K562 (cell line): ENCODE measurements around the gene PPIF. TPM values are rescaled to one million over a fixed set of nuclear protein-coding genes. Genes with fewer than 3 reads are reported as not detected.

Source experiments
- ATAC-seq: fragments of 200-7000 bp; cut with Tn5 transposase; 3 replicates; pipeline ENCODE4 v1.9.1; 2020; ENCODE audit warnings: moderate library complexity
- BruUV-seq: library from RNA; stranded (reverse); fragments of 400-500 nt; replicated peaks from 2 replicates; lab custom pipeline; 2021; lab: Mats Ljungman, UMichigan
- CTCF ChIA-PET: fragments of 300-600 bp; formaldehyde crosslinking; extraction: SDS; loops from one replicate; lab custom pipeline; 2021; ENCODE audit warnings: low intra/inter-chr PET ratio; lab: Yijun Ruan, JAX
- POLR2A ChIA-PET: fragments of 300-600, 350-650 bp; sonication (Branson Sonifier 250); formaldehyde crosslinking; extraction: SDS; loops from one replicate; lab custom pipeline; 2021; ENCODE audit warnings: antibody characterized with exemption, inconsistent platforms; lab: Yijun Ruan, JAX
- DNase-seq, 4 experiments: peaks; one replicate each; pipeline versions ENCODE4 v3.0.0 to v3.0.0-alpha.2; 2011 to 2018; ENCODE audit warnings: low spot score in 3 of 4, mixed read lengths in 3 of 4; ENCODE audit errors: extremely low read depth in 1 of 4
- FAIRE-seq: peaks from 2 replicates; lab custom pipeline; 2011; peaks lifted over from hg19 to GRCh38; lab: Jason Lieb, UNC
- H2AFZ ChIP-seq: 2 replicates; pipeline ENCODE4 v1.6.0; 2011; ENCODE audit warnings: low read depth, low read length, control low read depth, inconsistent platforms
- H3K27ac ChIP-seq: fragments of 200-600 bp; 3 replicates; pipeline ENCODE4 v1.8.0; 2011; ENCODE audit warnings: low read depth, mild to moderate bottlenecking, control low read depth, inconsistent platforms, low read length, moderate library complexity, mixed read lengths; ENCODE audit errors: extremely low read depth
- H3K27me3 ChIP-seq, 2 experiments: fragments of 300-600 bp in 1 of 2; 2 replicates in 1 of 2; 3 replicates in 1 of 2; pipeline versions ENCODE4 v1.6.0 to v1.8.0; 2011; ENCODE audit warnings: inconsistent platforms in 2 of 2, low read length in 2 of 2, mild to moderate bottlenecking in 1 of 2, mixed read lengths in 1 of 2, moderate library complexity in 1 of 2; ENCODE audit not compliant: control insufficient read depth in 2 of 2, insufficient read depth in 2 of 2
- H3K36me3 ChIP-seq: fragments of 300-600 bp; 3 replicates; pipeline ENCODE4 v1.8.0; 2011; ENCODE audit warnings: mild to moderate bottlenecking, low read length, inconsistent platforms; ENCODE audit not compliant: control insufficient read depth, insufficient read depth
- H3K4me1 ChIP-seq, 2 experiments: fragments of 200-600 bp in 1 of 2; replicated peaks in 1 of 2; 2 replicates in 1 of 2; 3 replicates in 1 of 2; pipeline versions ENCODE4 v1.5.1 to v1.8.0; 2011; ENCODE audit warnings: inconsistent platforms in 2 of 2, low read length in 2 of 2, mild to moderate bottlenecking in 1 of 2, mixed read lengths in 1 of 2, moderate library complexity in 1 of 2; ENCODE audit not compliant: control insufficient read depth in 2 of 2, insufficient read depth in 2 of 2
- H3K4me2 ChIP-seq: 2 replicates; pipeline ENCODE4 v1.6.1; 2011; ENCODE audit warnings: low read length, control low read depth, inconsistent platforms, mixed read lengths; ENCODE audit not compliant: insufficient read depth
- H3K4me3 ChIP-seq: fragments of 200-600 bp; sonication (generic), shearing (Covaris generic); 2 replicates; pipeline ENCODE4 v1.5.1; 2016; ENCODE audit warnings: control low read depth, inconsistent platforms
- H3K79me2 ChIP-seq: fragments of 200-600 bp; 3 replicates; pipeline ENCODE4 v1.8.0; 2011; ENCODE audit warnings: low read length, inconsistent platforms; ENCODE audit not compliant: control insufficient read depth, insufficient read depth
- H3K9ac ChIP-seq, 2 experiments: 2 replicates each; pipeline versions ENCODE4 v1.6.0 to v1.6.1; 2011; ENCODE audit warnings: low read depth in 2 of 2, low read length in 2 of 2, control low read depth in 1 of 2, inconsistent platforms in 1 of 2, mild to moderate bottlenecking in 1 of 2, mixed read lengths in 1 of 2; ENCODE audit not compliant: insufficient read depth in 1 of 2
- H3K9me1 ChIP-seq: one replicate; pipeline ENCODE4 v1.6.0; 2011; ENCODE audit warnings: inconsistent platforms, mild to moderate bottlenecking, low read length, moderate library complexity; ENCODE audit not compliant: control insufficient read depth, insufficient read depth
- H3K9me3 ChIP-seq: replicated peaks from 2 replicates; pipeline ENCODE4 v1.5.1; 2011; ENCODE audit warnings: low read depth, low read length, inconsistent platforms; ENCODE audit not compliant: control insufficient read depth, insufficient read depth
- H4K20me1 ChIP-seq: replicated peaks from 2 replicates; pipeline ENCODE4 v1.6.1; 2011; ENCODE audit warnings: low read length, inconsistent platforms, mixed read lengths; ENCODE audit not compliant: control insufficient read depth, insufficient read depth
- ATF1 ChIP-seq, 2 experiments: fragments of 450-650 bp in 1 of 2; IDR thresholded peaks; 2 replicates each; pipeline ENCODE4 v1.6.1; 2016; ENCODE audit warnings: missing compliant biosample characterization in 1 of 2, missing genetic modification characterization in 1 of 2
- ETV1 ChIP-seq: fragments of 450-650 bp; conservative IDR thresholded peaks from 2 replicates; pipeline ENCODE4 v1.6.1; 2016; ENCODE audit warnings: missing genetic modification characterization, control low read depth, low read depth, missing compliant biosample characterization
- ZNF644 ChIP-seq: fragments of 200-800 bp; sonication (Bioruptor generic); IDR thresholded peaks from 2 replicates; pipeline ENCODE4 v1.6.1; 2016; ENCODE audit warnings: low read depth, missing genetic modification characterization, missing compliant biosample characterization
- WGBS: fragments of 100-300 bp; shearing (Covaris generic); methylation state at CpG from one replicate; pipeline ENCODE4 v1.1.6; 2016; ENCODE audit warnings: low coverage, mixed read lengths; ENCODE audit not compliant: insufficient coverage; ENCODE audit errors: missing lambda C conversion rate; 5-methylcytosine and 5-hydroxymethylcytosine counted together
- in situ Hi-C: fragments of 300-500 bp; cut with MboI; formaldehyde crosslinking; loops from 4 replicates; pipeline ENCODE4 v1.15.0; 2018; ENCODE audit warnings: inconsistent platforms, mixed read lengths
- intact Hi-C: fragments of 100-400 bp; cut with micrococcal nuclease; formaldehyde crosslinking; loops from 2 replicates; pipeline ENCODE4 v1.14.2; 2022
- polyA plus RNA-seq, 8 experiments: library from polyadenylated mRNA; depleted of rRNA in 4 of 8; stranded (reverse) in 5 of 8; unstranded in 3 of 8; fragments of >200 nt; fragmentation: Nextera tagmentation in 2 of 8; fragmentation: Illumina TruSeq in 1 of 8; extraction: Ambion mirVana in 2 of 8; extraction: Trizol in 1 of 8; gene quantifications; 2 replicates each; pipeline versions ENCODE4 v1.2.1 to v1.2.3, GENCODE V29; 2011 to 2014; ENCODE audit warnings: inconsistent platforms in 1 of 8, missing spikeins in 1 of 8
- total RNA-seq, 7 experiments: library from RNA; depleted of rRNA in 6 of 7; stranded (reverse); fragments of >200 nt in 6 of 7; fragmentation: Illumina TruSeq in 2 of 7; extraction: Trizol in 2 of 7; gene quantifications; 2 replicates each; pipeline versions ENCODE4 v1.2.1 to v1.2.3, GENCODE V29; 2011 to 2021; ENCODE audit warnings: low replicate concordance in 1 of 7
- TF ChIP-seq, protein P1 (sequence below): sonication (generic); formaldehyde crosslinking; IDR thresholded peaks from 2 replicates; pipeline ENCODE4 v1.4.0; 2020; ENCODE audit warnings: mild to moderate bottlenecking, missing genetic modification reagents
- TF ChIP-seq, protein P2 (sequence below): fragments of 150-350 bp; conservative IDR thresholded peaks from 2 replicates; pipeline ENCODE4 v1.6.1; 2014; ENCODE audit warnings: low read length
- TF ChIP-seq, protein P3 (sequence below): sonication (generic); formaldehyde crosslinking; IDR thresholded peaks from 2 replicates; pipeline ENCODE4 v1.8.1; 2023; ENCODE audit warnings: missing genetic modification reagents, mild to moderate bottlenecking, borderline replicate concordance
- TF ChIP-seq, protein P4 (sequence below): fragments of 150-350 bp; IDR thresholded peaks from 2 replicates; pipeline ENCODE4 v1.6.1; 2014; ENCODE audit warnings: low read depth, mild to moderate bottlenecking, low read length, borderline replicate concordance

Gene PPIF
- total and polyA plus RNA-seq, 9 of the 15 experiments (the other 6 are each of a cell fraction or from before 2014, with no cell fraction given) = 40.9 to 287 (median 117) TPM

GRCh38 chr10:79339266-79339665 lies 8.0 kb upstream of the PPIF start:
- Histone ChIP-seq H3K27me3 (peaks cover 0 to 20% of the 10 kb centered on the region in 2 experiments; a peak in 2 of 5 replicates), H3K9me3 (no peaks in the 10 kb centered on the region), H3K4me2 (no peak overlapping the region), H3K4me3 (no peak overlapping the region), H3K79me2 (no peaks in the 10 kb centered on the region), H3K9ac (no peak overlapping the region)
- POLR2A ChIA-PET = no interaction called here
- no peak for FAIRE-seq
- no TSS peak for BruUV-seq
- TF ChIP-seq, protein P1, sequence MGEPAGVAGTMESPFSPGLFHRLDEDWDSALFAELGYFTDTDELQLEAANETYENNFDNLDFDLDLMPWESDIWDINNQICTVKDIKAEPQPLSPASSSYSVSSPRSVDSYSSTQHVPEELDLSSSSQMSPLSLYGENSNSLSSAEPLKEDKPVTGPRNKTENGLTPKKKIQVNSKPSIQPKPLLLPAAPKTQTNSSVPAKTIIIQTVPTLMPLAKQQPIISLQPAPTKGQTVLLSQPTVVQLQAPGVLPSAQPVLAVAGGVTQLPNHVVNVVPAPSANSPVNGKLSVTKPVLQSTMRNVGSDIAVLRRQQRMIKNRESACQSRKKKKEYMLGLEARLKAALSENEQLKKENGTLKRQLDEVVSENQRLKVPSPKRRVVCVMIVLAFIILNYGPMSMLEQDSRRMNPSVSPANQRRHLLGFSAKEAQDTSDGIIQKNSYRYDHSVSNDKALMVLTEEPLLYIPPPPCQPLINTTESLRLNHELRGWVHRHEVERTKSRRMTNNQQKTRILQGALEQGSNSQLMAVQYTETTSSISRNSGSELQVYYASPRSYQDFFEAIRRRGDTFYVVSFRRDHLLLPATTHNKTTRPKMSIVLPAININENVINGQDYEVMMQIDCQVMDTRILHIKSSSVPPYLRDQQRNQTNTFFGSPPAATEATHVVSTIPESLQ = no peak
- no peak for TF ChIP-seq ZNF644
- TF ChIP-seq, protein P2, sequence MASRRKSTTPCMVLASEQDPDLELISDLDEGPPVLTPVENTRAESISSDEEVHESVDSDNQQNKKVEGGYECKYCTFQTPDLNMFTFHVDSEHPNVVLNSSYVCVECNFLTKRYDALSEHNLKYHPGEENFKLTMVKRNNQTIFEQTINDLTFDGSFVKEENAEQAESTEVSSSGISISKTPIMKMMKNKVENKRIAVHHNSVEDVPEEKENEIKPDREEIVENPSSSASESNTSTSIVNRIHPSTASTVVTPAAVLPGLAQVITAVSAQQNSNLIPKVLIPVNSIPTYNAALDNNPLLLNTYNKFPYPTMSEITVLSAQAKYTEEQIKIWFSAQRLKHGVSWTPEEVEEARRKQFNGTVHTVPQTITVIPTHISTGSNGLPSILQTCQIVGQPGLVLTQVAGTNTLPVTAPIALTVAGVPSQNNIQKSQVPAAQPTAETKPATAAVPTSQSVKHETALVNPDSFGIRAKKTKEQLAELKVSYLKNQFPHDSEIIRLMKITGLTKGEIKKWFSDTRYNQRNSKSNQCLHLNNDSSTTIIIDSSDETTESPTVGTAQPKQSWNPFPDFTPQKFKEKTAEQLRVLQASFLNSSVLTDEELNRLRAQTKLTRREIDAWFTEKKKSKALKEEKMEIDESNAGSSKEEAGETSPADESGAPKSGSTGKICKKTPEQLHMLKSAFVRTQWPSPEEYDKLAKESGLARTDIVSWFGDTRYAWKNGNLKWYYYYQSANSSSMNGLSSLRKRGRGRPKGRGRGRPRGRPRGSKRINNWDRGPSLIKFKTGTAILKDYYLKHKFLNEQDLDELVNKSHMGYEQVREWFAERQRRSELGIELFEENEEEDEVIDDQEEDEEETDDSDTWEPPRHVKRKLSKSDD = no peak
- TF ChIP-seq ETV1 (tag) = no peak
- TF ChIP-seq, protein P3, sequence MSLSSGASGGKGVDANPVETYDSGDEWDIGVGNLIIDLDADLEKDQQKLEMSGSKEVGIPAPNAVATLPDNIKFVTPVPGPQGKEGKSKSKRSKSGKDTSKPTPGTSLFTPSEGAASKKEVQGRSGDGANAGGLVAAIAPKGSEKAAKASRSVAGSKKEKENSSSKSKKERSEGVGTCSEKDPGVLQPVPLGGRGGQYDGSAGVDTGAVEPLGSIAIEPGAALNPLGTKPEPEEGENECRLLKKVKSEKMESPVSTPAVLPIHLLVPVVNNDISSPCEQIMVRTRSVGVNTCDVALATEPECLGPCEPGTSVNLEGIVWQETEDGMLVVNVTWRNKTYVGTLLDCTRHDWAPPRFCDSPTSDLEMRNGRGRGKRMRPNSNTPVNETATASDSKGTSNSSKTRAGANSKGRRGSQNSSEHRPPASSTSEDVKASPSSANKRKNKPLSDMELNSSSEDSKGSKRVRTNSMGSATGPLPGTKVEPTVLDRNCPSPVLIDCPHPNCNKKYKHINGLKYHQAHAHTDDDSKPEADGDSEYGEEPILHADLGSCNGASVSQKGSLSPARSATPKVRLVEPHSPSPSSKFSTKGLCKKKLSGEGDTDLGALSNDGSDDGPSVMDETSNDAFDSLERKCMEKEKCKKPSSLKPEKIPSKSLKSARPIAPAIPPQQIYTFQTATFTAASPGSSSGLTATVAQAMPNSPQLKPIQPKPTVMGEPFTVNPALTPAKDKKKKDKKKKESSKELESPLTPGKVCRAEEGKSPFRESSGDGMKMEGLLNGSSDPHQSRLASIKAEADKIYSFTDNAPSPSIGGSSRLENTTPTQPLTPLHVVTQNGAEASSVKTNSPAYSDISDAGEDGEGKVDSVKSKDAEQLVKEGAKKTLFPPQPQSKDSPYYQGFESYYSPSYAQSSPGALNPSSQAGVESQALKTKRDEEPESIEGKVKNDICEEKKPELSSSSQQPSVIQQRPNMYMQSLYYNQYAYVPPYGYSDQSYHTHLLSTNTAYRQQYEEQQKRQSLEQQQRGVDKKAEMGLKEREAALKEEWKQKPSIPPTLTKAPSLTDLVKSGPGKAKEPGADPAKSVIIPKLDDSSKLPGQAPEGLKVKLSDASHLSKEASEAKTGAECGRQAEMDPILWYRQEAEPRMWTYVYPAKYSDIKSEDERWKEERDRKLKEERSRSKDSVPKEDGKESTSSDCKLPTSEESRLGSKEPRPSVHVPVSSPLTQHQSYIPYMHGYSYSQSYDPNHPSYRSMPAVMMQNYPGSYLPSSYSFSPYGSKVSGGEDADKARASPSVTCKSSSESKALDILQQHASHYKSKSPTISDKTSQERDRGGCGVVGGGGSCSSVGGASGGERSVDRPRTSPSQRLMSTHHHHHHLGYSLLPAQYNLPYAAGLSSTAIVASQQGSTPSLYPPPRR (CRISPR knock-in tag) = no peak
- TF ChIP-seq ATF1 (CRISPR knock-in tag; IDR thresholded peaks at IDR 0.05) = no peak
- no peak for TF ChIP-seq ATF1 (tag; IDR thresholded peaks at IDR 0.05)
- TF ChIP-seq, protein P4, sequence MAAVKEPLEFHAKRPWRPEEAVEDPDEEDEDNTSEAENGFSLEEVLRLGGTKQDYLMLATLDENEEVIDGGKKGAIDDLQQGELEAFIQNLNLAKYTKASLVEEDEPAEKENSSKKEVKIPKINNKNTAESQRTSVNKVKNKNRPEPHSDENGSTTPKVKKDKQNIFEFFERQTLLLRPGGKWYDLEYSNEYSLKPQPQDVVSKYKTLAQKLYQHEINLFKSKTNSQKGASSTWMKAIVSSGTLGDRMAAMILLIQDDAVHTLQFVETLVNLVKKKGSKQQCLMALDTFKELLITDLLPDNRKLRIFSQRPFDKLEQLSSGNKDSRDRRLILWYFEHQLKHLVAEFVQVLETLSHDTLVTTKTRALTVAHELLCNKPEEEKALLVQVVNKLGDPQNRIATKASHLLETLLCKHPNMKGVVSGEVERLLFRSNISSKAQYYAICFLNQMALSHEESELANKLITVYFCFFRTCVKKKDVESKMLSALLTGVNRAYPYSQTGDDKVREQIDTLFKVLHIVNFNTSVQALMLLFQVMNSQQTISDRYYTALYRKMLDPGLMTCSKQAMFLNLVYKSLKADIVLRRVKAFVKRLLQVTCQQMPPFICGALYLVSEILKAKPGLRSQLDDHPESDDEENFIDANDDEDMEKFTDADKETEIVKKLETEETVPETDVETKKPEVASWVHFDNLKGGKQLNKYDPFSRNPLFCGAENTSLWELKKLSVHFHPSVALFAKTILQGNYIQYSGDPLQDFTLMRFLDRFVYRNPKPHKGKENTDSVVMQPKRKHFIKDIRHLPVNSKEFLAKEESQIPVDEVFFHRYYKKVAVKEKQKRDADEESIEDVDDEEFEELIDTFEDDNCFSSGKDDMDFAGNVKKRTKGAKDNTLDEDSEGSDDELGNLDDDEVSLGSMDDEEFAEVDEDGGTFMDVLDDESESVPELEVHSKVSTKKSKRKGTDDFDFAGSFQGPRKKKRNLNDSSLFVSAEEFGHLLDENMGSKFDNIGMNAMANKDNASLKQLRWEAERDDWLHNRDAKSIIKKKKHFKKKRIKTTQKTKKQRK = no peak
- TF ChIP-seq, all 486 proteins: peak for 0
- ATAC-seq = no peak
- H3K4me1 ChIP-seq = peaks cover 9 to 14% of the 10 kb centered on the region in 2 experiments; a peak in 3 of 5 replicates
- no peaks in the 10 kb centered on the region for H3K9me1 ChIP-seq
- H3K27ac ChIP-seq = no peak overlapping the region
- CTCF ChIA-PET = no interaction called here
- intact Hi-C loops (no loop called here), in situ Hi-C loops (loop anchor here (5.0 kb wide), 1 partner anchor 52 kb away; no protein-coding TSS in a partner anchor)
- no peak overlapping the region for H2AFZ ChIP-seq
- DNase-seq = no peak
- peaks cover 5% of the 10 kb centered on the region; the same call in 1 of the 2 replicates for H4K20me1 ChIP-seq
- no peaks in the 10 kb centered on the region for H3K36me3 ChIP-seq
- WGBS = 50% methylated on average over 3 of the region's 3 CpGs
